Smooth muscle cell (in vitro differentiated cells): Measurements from ENCODE around the gene ST6GALNAC3. TPM values are rescaled to one million over a fixed set of nuclear protein-coding genes. Genes with fewer than 3 reads are reported as not detected.

ENCODE experiments used
- DNase-seq: peaks from one replicate; lab custom pipeline; 2025; ENCODE audit not compliant: unreplicated experiment; lab: John Stamatoyannopoulos, UW
- H2AFZ ChIP-seq: fragments of 200-600 bp; sonication (generic); 2 replicates; pipeline ENCODE4 v1.6.0; 2016; ENCODE audit warnings: antibody characterized with exemption, low read depth, mild to moderate bottlenecking
- H3F3A ChIP-seq: fragments of 200-600 bp; sonication (generic); 2 replicates; pipeline ENCODE4 v1.6.0; 2017; ENCODE audit warnings: antibody characterized with exemption, low read depth
- H3K27ac ChIP-seq: fragments of 200-600 bp; sonication (generic); 2 replicates; pipeline ENCODE4 v1.5.1; 2016; ENCODE audit warnings: low read depth, mild to moderate bottlenecking
- H3K27me3 ChIP-seq: fragments of 200-600 bp; sonication (generic); 2 replicates; pipeline ENCODE4 v1.6.1; 2016; ENCODE audit warnings: low read depth, mild to moderate bottlenecking
- H3K36me3 ChIP-seq: fragments of 200-600 bp; sonication (generic); 2 replicates; pipeline ENCODE4 v1.5.1; 2016; ENCODE audit warnings: low read depth
- H3K4me1 ChIP-seq: fragments of 200-600 bp; sonication (generic); 2 replicates; pipeline ENCODE4 v1.5.1; 2016; ENCODE audit warnings: low read depth
- H3K4me2 ChIP-seq: fragments of 200-600 bp; sonication (generic); 2 replicates; pipeline ENCODE4 v1.6.0; 2016; ENCODE audit warnings: mild to moderate bottlenecking
- H3K4me3 ChIP-seq: fragments of 200-600 bp; sonication (generic); 2 replicates; pipeline ENCODE4 v1.5.1; 2016; ENCODE audit warnings: mild to moderate bottlenecking
- H3K79me2 ChIP-seq: fragments of 200-600 bp; sonication (generic); 2 replicates; pipeline ENCODE4 v1.6.0; 2016; ENCODE audit warnings: low read depth, mild to moderate bottlenecking
- H3K9ac ChIP-seq: fragments of 200-600 bp; sonication (generic); 2 replicates; pipeline ENCODE4 v1.6.0; 2016; ENCODE audit warnings: low read depth
- H3K9me3 ChIP-seq: fragments of 200-600 bp; sonication (generic); replicated peaks from 2 replicates; pipeline ENCODE4 v1.5.1; 2016; ENCODE audit warnings: low read depth
- H4K20me1 ChIP-seq: fragments of 200-600 bp; sonication (generic); 2 replicates; pipeline ENCODE4 v1.6.0; 2016; ENCODE audit warnings: low read depth
- CTCF ChIP-seq: fragments of 200-600 bp; sonication (generic); IDR thresholded peaks from 2 replicates; pipeline ENCODE4 v1.5.1; 2017; ENCODE audit warnings: borderline replicate concordance, mild to moderate bottlenecking, antibody characterized with exemption; ENCODE audit not compliant: insufficient read depth, poor library complexity, severe bottlenecking
- WGBS: methylation state at CpG from one replicate; pipeline ENCODE4 v1.1.7; 2016; ENCODE audit warnings: low lambda C conversion rate; 5-methylcytosine and 5-hydroxymethylcytosine counted together
- polyA plus RNA-seq: library from polyadenylated mRNA; unstranded; fragments of >200 nt; fragmentation: Nextera tagmentation; extraction: Ambion mirVana; gene quantifications from 2 replicates; pipeline ENCODE4 v1.2.1, GENCODE V29; 2016
- total RNA-seq: library from RNA; depleted of rRNA; stranded (reverse); fragments of >200 nt; gene quantifications from 2 replicates; pipeline ENCODE4 v1.2.3, GENCODE V29; 2014

The ST6GALNAC3 gene
- total and polyA plus RNA-seq, 2 experiments from 2014 or later = 9.3 to 13.4 TPM

- no peaks in the 10 kb centered on the region for H4K20me1 ChIP-seq
- H3K4me1 ChIP-seq = peaks cover 37% of the 10 kb centered on the region
- H3K79me2 ChIP-seq = no peaks in the 10 kb centered on the region
- DNase-seq = no peak
- 76% methylated on average over 3 of the region's 3 CpGs for WGBS
- H3K9ac ChIP-seq = no peak overlapping the region
- no peaks in the 10 kb centered on the region for H3K27me3 ChIP-seq
- no peak overlapping the region for H2AFZ ChIP-seq
- no peak for TF ChIP-seq CTCF
- H3K4me3 ChIP-seq = no peak overlapping the region
- no peaks in the 10 kb centered on the region for H3K36me3 ChIP-seq
- H3K27ac ChIP-seq = no peak overlapping the region
- no peak overlapping the region for H3K4me2 ChIP-seq
- H3K9me3 ChIP-seq = no peaks in the 10 kb centered on the region
- H3F3A ChIP-seq = no peaks in the 10 kb centered on the region
Measured at GRCh38 chr1:76496871-76497270, 422.3 kb downstream of the ST6GALNAC3 start.

GRCh38 chr1:76500116-76500515 is 425.6 kb downstream of the ST6GALNAC3 start:
- Histone ChIP-seq H3K79me2 (no peaks in the 10 kb centered on the region), H3K9ac (no peak overlapping the region), H3K27me3 (no peaks in the 10 kb centered on the region), H3K4me2 (peak overlapping the region; percentile 72), H3K36me3 (no peaks in the 10 kb centered on the region), H3F3A (no peaks in the 10 kb centered on the region), H3K4me3 (no peak overlapping the region), H3K9me3 (no peaks in the 10 kb centered on the region), H4K20me1 (no peaks in the 10 kb centered on the region), H3K4me1 (peaks cover 49% of the 10 kb centered on the region), H2AFZ (no peak overlapping the region), H3K27ac (peak overlapping the region; percentile 91)
- DNase-seq = no peak
- no peak for TF ChIP-seq CTCF

- no peak for TF ChIP-seq CTCF
- Histone ChIP-seq H3K79me2 (no peaks in the 10 kb centered on the region), H3K4me1 (peaks cover 49% of the 10 kb centered on the region), H3K27ac (peak overlapping the region; percentile 91), H3K4me3 (no peak overlapping the region), H3K9ac (peak overlapping the region; percentile 79), H4K20me1 (no peaks in the 10 kb centered on the region), H3K4me2 (peak overlapping the region; percentile 72), H3K9me3 (no peaks in the 10 kb centered on the region), H3F3A (no peaks in the 10 kb centered on the region), H3K36me3 (no peaks in the 10 kb centered on the region), H2AFZ (peak overlapping the region; percentile 40), H3K27me3 (no peaks in the 10 kb centered on the region)
- DNase-seq = no peak
- WGBS = 10% methylated on average over 2 of the region's 2 CpGs
Measured at GRCh38 chr1:76501136-76501535, 426.6 kb downstream of the ST6GALNAC3 start.

GRCh38 chr1:76501586-76502219 is 427.2 kb downstream of the ST6GALNAC3 start:
- Histone ChIP-seq H3K4me1 (peaks cover 49% of the 10 kb centered on the region), H4K20me1 (no peaks in the 10 kb centered on the region), H3K9ac (peak overlapping the region; percentile 79), H3K9me3 (no peaks in the 10 kb centered on the region), H3K27me3 (no peaks in the 10 kb centered on the region), H3K79me2 (no peaks in the 10 kb centered on the region), H3K27ac (peak overlapping the region; percentile 91), H2AFZ (peak overlapping the region; percentile 40), H3F3A (no peaks in the 10 kb centered on the region), H3K4me2 (peak overlapping the region; percentile 72), H3K36me3 (no peaks in the 10 kb centered on the region), H3K4me3 (no peak overlapping the region)
- 48% methylated on average over 7 of the region's 7 CpGs for WGBS
- no peak for DNase-seq
- no peak for TF ChIP-seq CTCF
